Neural progenitor cell (in vitro differentiated cells): ENCODE measurements around the gene MAT2A.

Experiments used
- CTCF ChIP-seq: fragments of 200-600 bp; sonication (generic); IDR thresholded peaks from 2 replicates; pipeline ENCODE4 v1.5.1; 2017; ENCODE audit warnings: antibody characterized with exemption, mild to moderate bottlenecking
- EZH2 ChIP-seq: fragments of 200-600 bp; sonication (generic); IDR thresholded peaks from 2 replicates; pipeline ENCODE4 v1.6.1; 2017; ENCODE audit warnings: antibody characterized with exemption, mild to moderate bottlenecking, moderate library complexity
- EZH2phosphoT487 ChIP-seq: fragments of 200-600 bp; sonication (generic); IDR thresholded peaks from 2 replicates; pipeline ENCODE4 v1.6.1; 2017; ENCODE audit warnings: antibody characterized with exemption

- TF ChIP-seq CTCF: no peak
- TF ChIP-seq EZH2: no peak
- TF ChIP-seq EZH2phosphoT487: no peak
Observed at GRCh38 chr2:85549826-85550225, 10.9 kb downstream of the MAT2A start.
